GM18499 (cell line): ENCODE data around the gene ARHGAP4.

ENCODE experiments used
- ATAC-seq: cut with Tn5 transposase; IDR thresholded peaks from one replicate; pipeline ENCODE4 v1.9.1; 2021; ENCODE audit warnings: moderate number of reproducible peaks; ENCODE audit not compliant: insufficient read depth, unreplicated experiment

ARHGAP4 gene

GRCh38 chrX:153928846-153929245 lies 2.8 kb upstream of the ARHGAP4 start:
- no peak for ATAC-seq

DNA sequence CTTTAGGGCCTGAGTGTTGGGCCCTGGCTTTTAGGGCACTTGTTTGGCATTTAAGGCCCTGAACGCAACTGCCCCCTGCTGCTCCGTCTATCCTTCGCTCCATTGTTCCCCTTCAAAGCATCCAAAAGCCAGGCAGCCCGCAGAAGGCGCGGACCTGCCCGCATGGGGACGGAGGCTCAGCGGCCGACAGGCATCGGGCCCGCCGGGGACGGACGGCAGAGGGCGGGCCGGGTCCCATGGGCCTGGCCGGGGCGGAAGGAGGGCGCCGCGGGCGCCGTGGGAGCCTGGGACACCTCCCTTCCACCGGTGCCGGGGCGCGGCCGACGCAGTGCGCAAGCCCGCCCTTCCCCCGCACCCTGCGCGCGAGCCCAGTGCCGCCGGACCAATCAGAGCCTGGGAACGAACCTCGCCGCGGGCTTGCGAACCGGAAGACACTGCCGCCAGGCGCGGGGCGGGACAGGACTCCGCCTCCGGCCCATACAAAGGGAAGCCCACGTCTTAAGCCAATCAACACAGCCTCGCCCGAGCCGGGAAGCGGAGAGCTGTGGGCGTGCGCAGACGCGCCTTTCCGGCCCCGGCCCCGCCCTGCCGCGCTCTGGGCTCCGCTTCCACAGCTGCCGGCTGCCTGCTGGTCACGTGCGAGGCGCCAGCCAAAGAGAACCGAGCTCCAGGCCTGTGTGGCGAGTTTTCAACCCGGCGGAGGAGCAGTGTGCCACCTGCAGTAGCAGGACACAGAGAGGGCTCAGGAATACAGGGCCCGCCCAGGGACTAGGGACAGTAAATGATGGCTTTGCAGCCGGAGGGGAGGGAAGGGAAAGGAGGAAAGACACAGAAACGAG lies 2.1 kb upstream of the ARHGAP4 start:
- peak; percentile 42 for ATAC-seq

DNA sequence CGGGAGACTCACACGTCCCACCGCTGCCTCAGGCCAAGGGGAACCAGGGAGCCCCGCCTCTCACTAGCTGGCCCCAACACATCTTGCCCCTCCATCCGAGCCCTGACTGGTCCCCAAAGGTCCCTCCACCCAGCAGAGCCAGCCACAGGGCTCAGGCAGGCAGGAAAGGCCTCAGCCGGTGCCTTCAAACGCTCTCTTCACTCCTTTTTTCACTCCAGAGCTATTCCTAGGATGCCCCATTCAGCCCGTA lies 1.5 kb upstream of the ARHGAP4 start:
- no peak for ATAC-seq

DNA sequence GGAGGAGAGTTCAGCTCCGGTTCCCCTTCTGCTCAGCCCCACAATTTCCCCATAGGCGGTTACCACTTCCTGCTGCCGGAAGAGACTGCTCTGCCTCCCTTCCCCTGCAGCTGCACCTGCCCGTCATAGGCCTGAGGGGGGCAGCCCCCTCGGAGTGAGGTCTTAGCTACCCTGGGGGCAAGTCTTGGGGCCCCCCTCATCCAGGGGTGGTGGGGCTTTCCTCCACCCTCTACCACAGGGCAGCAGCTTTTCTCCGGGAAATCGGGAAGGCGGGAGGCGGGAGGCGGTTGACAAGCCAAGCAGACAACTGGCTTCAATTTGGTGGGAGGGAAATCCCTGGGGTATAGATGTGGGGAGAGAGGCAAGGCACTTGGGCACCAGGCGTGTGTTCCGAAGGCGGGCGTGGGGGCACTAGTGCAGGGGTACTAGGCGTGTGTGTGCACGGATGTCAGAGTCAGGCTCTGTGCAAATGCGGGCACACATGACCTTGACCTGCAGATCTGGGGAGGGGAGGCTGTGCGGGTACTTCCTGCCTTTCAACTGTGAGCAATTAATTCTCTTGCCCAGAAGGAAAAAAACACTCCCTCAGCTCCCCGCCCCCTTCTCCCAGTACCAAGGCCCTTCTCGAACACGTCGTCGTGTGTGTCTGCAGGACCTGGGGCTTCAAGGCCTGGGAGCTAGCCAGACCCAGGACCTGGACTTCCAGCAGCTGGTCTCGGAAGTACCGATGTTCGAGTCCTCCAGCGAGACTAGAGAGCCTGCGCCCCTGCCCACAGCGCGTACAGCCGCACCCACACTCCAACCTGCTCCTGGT lies 1.0 kb upstream of the ARHGAP4 start:
- ATAC-seq, result peak; percentile 44

- no peak for ATAC-seq
Observed at GRCh38 chrX:153926552-153926857, 441 bp upstream of the ARHGAP4 start.

DNA sequence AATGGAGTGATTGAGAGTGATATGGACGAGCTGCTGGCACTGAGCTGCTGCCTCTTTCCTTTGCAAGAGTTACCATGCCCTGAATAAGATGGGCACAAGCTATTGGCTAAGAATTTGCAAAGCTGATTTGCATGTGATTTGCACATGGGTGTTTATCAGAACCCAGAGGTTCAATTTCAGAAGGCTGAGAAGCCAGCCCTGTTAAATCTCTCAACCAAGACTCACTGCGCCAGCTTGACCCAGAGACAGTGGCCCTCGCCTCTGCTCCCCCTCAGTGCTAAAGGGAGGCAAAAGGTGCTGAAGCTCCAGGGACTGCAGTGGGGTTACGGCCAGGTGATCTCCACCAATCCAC lies 701 bp downstream of the ARHGAP4 start:
- ATAC-seq, result no peak

GRCh38 chrX:153924149-153924861 lies 1.8 kb downstream of the ARHGAP4 start:
- ATAC-seq, result no peak

- ATAC-seq, result no peak
Observed at GRCh38 chrX:153922932-153923857, 2.9 kb downstream of the ARHGAP4 start.

DNA sequence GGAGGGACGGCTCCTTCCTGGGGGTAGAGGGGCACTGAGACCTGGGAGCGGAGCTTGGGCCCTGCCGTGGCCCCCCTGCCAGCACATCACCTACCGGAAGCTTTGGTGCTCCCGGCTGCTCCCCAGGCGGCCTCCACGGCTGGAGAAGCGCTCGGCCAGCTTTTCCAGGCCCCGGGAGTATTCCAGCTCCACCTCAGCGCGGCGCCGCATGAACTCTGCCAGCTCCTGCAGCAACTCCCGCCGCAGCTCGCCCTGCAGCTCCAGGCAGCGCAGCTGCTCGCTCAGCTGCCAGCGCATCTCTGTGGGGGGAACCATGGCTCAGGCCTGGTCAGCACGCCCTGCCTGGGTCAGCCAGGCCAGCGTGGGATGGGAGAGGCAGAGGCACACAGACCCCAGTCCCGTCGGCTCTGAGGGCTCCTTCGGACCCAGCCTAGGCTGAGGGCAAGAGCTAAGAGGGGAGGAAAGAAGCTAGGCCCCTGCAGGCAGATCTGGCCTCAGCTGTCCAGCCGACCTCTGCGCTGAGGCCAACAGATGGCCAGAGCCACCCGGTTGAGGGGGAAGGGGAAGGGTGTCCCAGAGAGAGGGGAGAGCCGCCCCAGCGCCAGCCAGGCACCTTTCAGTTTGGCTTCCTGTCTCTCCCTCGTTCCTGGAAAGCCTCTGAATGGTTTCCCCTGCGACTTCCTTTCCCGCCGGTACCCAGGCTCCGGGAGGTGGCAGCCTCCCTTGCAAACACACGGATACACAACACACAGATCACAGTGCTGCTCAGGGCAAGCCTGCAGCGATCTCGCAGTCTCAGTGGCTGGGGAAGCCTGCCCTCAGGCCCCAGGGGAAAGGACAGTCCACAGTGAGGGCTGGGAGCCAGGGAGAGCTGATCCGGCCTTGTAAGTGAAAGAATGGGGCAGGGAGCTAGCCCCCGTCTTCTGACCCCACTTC lies 4.3 kb downstream of the ARHGAP4 start:
- no peak for ATAC-seq

GRCh38 chrX:153921070-153921469 lies 5.0 kb downstream of the ARHGAP4 start:
- ATAC-seq, result no peak

DNA sequence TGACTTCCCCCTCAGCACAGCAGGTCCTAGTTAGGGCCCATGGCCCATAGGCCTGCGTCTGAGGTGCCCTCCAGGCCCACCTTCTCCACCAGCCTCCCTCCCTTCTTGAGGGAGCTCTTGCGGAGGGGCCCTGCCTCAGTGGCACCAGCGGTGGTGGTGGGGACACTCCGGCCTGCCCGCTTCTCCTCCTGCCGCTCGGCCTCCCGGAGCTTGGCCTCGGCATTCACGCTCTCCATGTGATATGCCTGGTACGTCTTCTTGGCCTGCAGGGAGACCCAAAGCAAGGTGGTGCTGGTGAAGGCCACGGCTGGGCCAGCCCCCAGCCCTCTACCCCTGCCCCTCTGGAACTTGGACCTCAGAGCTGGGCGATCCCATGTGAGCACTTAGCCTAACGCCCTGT lies 5.5 kb downstream of the ARHGAP4 start:
- no peak for ATAC-seq

GRCh38 chrX:153919281-153919680 lies 6.8 kb downstream of the ARHGAP4 start:
- no peak for ATAC-seq

GRCh38 chrX:153917869-153918268 lies 8.2 kb downstream of the ARHGAP4 start:
- no peak for ATAC-seq

DNA sequence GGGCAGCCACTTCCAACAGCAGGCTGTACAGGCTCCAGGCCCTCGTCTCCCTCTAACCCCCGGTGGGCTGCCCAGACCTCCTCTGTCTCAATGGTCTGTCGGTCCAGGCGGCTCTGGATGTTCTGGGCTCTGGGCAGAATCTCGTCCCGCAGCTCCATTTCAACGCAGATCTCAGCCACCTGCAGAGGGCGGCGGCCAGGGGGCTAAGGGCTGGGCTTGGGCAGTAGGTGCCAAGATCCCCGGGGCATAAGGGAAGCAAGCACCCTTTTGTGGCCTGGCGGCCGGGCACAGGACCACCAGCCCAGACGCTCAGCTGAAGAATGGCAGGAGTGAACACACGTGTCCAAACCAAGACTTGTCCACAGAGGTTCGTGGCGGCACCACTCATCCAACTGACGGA lies 12.4 kb downstream of the ARHGAP4 start:
- ATAC-seq, result no peak

GRCh38 chrX:153913211-153913610 lies 12.9 kb downstream of the ARHGAP4 start:
- ATAC-seq, result no peak

DNA sequence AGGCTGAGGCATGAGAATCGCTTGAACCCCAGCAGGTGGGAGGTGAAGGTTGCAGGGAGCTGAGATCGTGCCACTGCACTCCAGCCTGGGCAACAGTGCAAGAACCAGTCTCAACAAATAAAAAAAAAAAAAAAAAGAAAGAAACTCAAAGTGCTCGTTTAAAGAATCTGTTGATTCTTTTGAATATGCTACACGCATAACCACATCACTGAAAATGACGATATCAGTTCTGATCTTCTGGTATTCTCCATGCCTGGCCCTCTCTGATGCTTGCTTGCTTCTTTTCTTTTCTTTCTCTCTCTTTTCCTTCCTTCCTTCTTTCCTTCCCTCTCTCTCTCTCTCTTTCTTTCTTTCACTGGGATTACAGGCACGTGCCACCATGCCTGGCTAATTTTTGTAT lies 14.3 kb downstream of the ARHGAP4 start:
- ATAC-seq, result no peak

DNA sequence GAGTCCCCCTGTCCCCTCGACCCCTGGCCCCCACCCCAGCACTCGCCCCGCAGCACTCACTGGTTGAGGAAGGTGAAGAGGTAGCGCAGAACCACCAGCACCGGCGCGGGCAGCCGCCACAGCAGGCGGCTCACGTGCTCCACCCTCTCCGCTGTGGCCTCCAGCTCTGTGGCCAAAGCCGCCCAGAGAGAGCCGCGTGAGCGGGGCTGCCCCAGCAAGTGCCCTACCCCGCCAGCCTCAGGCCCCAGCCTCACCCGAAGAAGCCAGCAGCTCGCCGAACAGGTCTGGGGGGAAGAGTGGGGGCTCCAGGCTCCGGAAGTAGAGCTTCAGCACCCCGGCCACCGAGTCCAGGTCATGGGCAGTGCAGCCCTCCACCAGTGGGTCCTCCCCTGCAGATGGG lies 15.6 kb downstream of the ARHGAP4 start:
- no peak for ATAC-seq

GRCh38 chrX:153909980-153910360 lies 16.1 kb downstream of the ARHGAP4 start:
- ATAC-seq, result no peak
